NCI-H510A (cell line): Measurements from ENCODE around the gene DNAJC25.

Source experiments
- DNase-seq: peaks from one replicate; lab custom pipeline; 2025; lab: John Stamatoyannopoulos, UW

Gene DNAJC25

GRCh38 chr9:111627260-111627963, 3.7 kb upstream of the DNAJC25 start:
- no peak for DNase-seq

GRCh38 chr9:111628411-111628810, 2.7 kb upstream of the DNAJC25 start:
- no peak for DNase-seq

GRCh38 chr9:111630182-111630963, 761 bp upstream of the DNAJC25 start:
- DNase-seq = no peak

GRCh38 chr9:111630964-111631213, 245 bp upstream of the DNAJC25 start:
- DNase-seq = no peak

GRCh38 chr9:111632060-111632459, 926 bp downstream of the DNAJC25 start:
- DNase-seq = no peak

GRCh38 chr9:111632695-111633388, 1.7 kb downstream of the DNAJC25 start:
- no peak for DNase-seq

- no peak for DNase-seq
Measured at GRCh38 chr9:111633389-111633736, 2.2 kb downstream of the DNAJC25 start.

GRCh38 chr9:111634860-111635259, 3.7 kb downstream of the DNAJC25 start:
- no peak for DNase-seq

GRCh38 chr9:111637421-111637950, 6.4 kb downstream of the DNAJC25 start:
- DNase-seq = no peak

- DNase-seq = no peak
Measured at GRCh38 chr9:111644195-111644772, 13.2 kb downstream of the DNAJC25 start.

- DNase-seq = no peak
Measured at GRCh38 chr9:111645806-111646205, 14.7 kb downstream of the DNAJC25 start.

GRCh38 chr9:111646417-111646816, 15.3 kb downstream of the DNAJC25 start:
- DNase-seq = no peak

- no peak for DNase-seq
Measured at GRCh38 chr9:111648066-111648465, 16.9 kb downstream of the DNAJC25 start.

- DNase-seq = no peak
Measured at GRCh38 chr9:111649016-111649415, 17.9 kb downstream of the DNAJC25 start.

GRCh38 chr9:111657051-111657450, 25.9 kb downstream of the DNAJC25 start:
- no peak for DNase-seq

- no peak for DNase-seq
Measured at GRCh38 chr9:111658943-111659342, 27.8 kb downstream of the DNAJC25 start.

GRCh38 chr9:111659691-111660090, 28.6 kb downstream of the DNAJC25 start:
- no peak for DNase-seq

GRCh38 chr9:111661150-111661801, 30.1 kb downstream of the DNAJC25 start, which contains the start of gene GNG10:
Gene GNG10 (plus strand): TSS chr9:111661605. CDS start chr9:111661635, 30 bp downstream.
- DNase-seq = peak; percentile 49

- DNase-seq = no peak
Measured at GRCh38 chr9:111661802-111662521, 30.8 kb downstream of the DNAJC25 start.

- no peak for DNase-seq
Measured at GRCh38 chr9:111662576-111663300, 31.6 kb downstream of the DNAJC25 start.
